PFSK-1 (cell line): Measurements from ENCODE around the gene UNG.

Source experiments
- FOXP2 ChIP-seq: optimal IDR thresholded peaks from 2 replicates; pipeline ENCODE3; 2011; ENCODE audit warnings: borderline replicate concordance, control low read depth, inconsistent platforms; ENCODE audit not compliant: insufficient read depth; ENCODE audit errors: extremely low read length, extremely low read depth
- POLR2AphosphoS5 ChIP-seq: IDR thresholded peaks from 2 replicates; pipeline ENCODE4 v1.6.1; 2012; ENCODE audit warnings: low read depth, mild to moderate bottlenecking, control low read depth, low read length, moderate library complexity
- SIN3A ChIP-seq: IDR thresholded peaks from 2 replicates; pipeline ENCODE4 v1.6.1; 2012; ENCODE audit warnings: mild to moderate bottlenecking, low read length, moderate library complexity, borderline replicate concordance; ENCODE audit not compliant: insufficient read depth
- TAF1 ChIP-seq: IDR thresholded peaks from 2 replicates; pipeline ENCODE4 v1.6.1; 2012; ENCODE audit warnings: low read length, control low read depth, borderline replicate concordance; ENCODE audit not compliant: insufficient read depth
- TF ChIP-seq, protein P1 (sequence below), 2 experiments: IDR thresholded peaks; 2 replicates each; pipeline versions ENCODE4 v1.6.1 to v1.8.0; 2011 to 2012; ENCODE audit warnings: low read depth in 2 of 2, low read length in 2 of 2, control low read depth in 1 of 2, inconsistent platforms in 1 of 2, mild to moderate bottlenecking in 1 of 2, moderate library complexity in 1 of 2; ENCODE audit not compliant: insufficient read depth in 1 of 2

Gene UNG

DNA sequence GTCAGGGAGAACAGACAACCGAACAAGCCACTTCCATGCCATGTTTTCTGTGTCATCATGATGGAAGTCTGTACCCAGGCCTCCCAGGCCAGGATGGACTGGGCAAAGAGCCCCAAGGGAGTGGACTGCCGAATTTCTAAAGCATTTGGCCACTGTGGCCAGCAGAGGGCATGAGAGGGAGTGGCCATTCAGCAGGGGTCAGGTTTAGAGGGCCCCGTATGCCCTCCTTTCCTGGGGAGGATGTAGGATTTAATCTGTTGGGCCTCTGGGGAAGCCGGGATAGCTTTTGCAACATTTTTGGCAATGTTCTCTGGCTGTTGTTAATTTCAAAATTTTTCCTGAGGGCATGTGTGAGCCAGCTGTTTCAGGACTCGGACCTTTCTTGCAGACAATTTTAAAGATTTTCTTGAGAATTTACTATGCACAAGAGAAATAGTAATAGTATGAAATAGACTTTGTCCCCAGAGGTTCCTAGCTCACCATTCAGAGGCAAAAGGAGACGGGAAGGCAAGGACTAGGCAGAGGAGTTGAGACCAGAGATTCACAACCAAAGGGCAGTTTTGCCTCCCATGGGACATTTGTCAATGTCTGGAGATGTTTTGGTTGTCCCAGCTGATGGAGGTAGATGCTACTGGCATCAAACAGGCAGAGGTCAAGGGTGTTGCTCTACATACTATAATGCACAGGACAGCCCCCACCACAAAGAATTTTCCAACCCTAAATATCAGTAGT, 37.0 kb downstream of the UNG start:
- TF ChIP-seq POLR2AphosphoS5, result no peak
- TF ChIP-seq, protein P1, sequence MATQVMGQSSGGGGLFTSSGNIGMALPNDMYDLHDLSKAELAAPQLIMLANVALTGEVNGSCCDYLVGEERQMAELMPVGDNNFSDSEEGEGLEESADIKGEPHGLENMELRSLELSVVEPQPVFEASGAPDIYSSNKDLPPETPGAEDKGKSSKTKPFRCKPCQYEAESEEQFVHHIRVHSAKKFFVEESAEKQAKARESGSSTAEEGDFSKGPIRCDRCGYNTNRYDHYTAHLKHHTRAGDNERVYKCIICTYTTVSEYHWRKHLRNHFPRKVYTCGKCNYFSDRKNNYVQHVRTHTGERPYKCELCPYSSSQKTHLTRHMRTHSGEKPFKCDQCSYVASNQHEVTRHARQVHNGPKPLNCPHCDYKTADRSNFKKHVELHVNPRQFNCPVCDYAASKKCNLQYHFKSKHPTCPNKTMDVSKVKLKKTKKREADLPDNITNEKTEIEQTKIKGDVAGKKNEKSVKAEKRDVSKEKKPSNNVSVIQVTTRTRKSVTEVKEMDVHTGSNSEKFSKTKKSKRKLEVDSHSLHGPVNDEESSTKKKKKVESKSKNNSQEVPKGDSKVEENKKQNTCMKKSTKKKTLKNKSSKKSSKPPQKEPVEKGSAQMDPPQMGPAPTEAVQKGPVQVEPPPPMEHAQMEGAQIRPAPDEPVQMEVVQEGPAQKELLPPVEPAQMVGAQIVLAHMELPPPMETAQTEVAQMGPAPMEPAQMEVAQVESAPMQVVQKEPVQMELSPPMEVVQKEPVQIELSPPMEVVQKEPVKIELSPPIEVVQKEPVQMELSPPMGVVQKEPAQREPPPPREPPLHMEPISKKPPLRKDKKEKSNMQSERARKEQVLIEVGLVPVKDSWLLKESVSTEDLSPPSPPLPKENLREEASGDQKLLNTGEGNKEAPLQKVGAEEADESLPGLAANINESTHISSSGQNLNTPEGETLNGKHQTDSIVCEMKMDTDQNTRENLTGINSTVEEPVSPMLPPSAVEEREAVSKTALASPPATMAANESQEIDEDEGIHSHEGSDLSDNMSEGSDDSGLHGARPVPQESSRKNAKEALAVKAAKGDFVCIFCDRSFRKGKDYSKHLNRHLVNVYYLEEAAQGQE (IDR thresholded peaks at IDR 0.05; ENCODE audit: insufficient read depth in 1 of 2, low read depth in 2 of 2, low read length in 2 of 2), result 0 out of 4 replicates have a peak, but pooled peaks of 1 of the 2 experiments have one; percentile 15

DNA sequence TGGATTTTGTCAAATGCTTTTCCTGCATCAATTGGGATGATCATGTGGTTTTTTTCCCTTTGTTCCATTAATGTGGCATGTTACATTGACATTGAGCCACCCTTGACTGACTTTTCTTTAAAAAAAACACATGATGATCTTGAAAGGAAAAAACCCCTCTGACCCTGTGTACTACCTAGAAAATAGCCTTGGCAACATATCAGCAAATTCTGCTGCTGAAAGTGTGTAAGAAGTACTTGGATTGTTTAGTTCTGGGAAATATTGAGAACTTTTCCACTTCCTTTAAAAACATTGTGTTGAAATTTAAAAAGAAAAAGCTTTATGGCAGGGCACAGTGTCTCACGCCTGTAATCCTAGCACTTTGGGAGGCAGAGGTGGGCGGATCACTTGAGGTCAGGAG, 39.7 kb downstream of the UNG start:
- TF ChIP-seq TAF1 (no peak), POLR2AphosphoS5 (no peak), FOXP2 (no peak), SIN3A (no peak)
- TF ChIP-seq, protein P1 (IDR thresholded peaks at IDR 0.05; ENCODE audit: insufficient read depth in 1 of 2, low read depth in 2 of 2, low read length in 2 of 2), result no peak

DNA sequence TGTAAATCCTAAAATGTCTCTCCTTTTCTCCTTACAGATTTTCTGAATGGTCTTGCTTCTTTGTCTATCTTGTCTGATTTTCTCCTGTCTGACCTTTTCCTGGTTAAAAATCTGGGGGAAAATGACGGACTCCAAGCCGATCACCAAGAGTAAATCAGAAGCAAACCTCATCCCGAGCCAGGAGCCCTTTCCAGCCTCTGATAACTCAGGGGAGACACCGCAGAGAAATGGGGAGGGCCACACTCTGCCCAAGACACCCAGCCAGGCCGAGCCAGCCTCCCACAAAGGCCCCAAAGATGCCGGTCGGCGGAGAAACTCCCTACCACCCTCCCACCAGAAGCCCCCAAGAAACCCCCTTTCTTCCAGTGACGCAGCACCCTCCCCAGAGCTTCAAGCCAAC, 42.0 kb downstream of the UNG start:
- TF ChIP-seq POLR2AphosphoS5, result no peak
- no peak for TF ChIP-seq SIN3A
- no peak for TF ChIP-seq FOXP2
- no peak for TF ChIP-seq TAF1
- TF ChIP-seq, protein P1 (IDR thresholded peaks at IDR 0.05; ENCODE audit: insufficient read depth in 1 of 2, low read depth in 2 of 2, low read length in 2 of 2), result no peak

DNA sequence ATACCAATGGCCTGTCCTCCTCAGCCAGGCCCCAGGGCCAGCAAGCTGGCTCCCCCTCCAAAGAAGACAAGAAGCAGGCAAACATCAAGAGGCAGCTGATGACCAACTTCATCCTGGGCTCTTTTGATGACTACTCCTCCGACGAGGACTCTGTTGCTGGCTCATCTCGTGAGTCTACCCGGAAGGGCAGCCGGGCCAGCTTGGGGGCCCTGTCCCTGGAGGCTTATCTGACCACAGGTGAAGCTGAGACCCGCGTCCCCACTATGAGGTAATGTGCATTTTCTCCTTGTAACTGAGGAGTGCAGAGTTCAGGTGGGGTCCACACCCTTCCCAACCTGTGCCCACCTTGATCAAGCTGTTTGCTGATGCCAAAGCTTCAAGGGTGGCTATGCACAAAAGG, 42.4 kb downstream of the UNG start:
- no peak for TF ChIP-seq TAF1
- TF ChIP-seq FOXP2, result no peak
- TF ChIP-seq, protein P1 (IDR thresholded peaks at IDR 0.05; ENCODE audit: insufficient read depth in 1 of 2, low read depth in 2 of 2, low read length in 2 of 2), result no peak
- TF ChIP-seq SIN3A, result no peak
- no peak for TF ChIP-seq POLR2AphosphoS5

DNA sequence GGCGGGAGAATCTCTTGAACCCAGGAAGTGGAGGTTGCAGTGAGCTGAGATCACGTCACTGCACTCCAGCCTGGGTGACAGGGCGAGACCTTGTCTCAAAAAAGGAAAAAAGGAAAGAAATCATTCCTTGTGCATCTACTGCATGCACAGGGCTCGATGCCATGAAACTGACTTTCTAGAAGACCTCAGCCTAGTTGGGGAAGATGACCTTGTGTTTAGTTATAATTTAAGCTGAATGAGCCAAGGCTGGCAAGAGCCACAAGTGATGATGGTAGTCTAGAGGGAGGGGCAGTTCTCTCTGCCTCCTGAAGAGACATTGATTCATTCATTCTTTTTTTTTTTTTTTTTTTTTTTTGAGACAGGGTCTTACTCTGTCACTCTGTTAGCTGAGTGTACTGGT, 43.2 kb downstream of the UNG start:
- TF ChIP-seq POLR2AphosphoS5 (no peak), TAF1 (no peak), FOXP2 (no peak), SIN3A (no peak)
- TF ChIP-seq, protein P1 (IDR thresholded peaks at IDR 0.05; ENCODE audit: insufficient read depth in 1 of 2, low read depth in 2 of 2, low read length in 2 of 2), result no peak
